ENCODE measurements around the gene LSS.
"Not testable (repeated sequence)": the region's sequence is repeated elsewhere in the genome, so short reads cannot be mapped to it uniquely, and the experiment has no call there.

Gene LSS

GRCh38 chr21:46226920-46227599 lies 1.5 kb downstream of the LSS start:
- Histone ChIP-seq H3K36me3 (ENCODE audit: control insufficient read depth in 1 of 2, insufficient read depth in 2 of 2, low read length in 2 of 2) (peaks cover 6 to 9% of the 10 kb centered on the region in 2 donors), H3K4me1 (ENCODE audit: control insufficient read depth in 1 of 2, insufficient read depth in 2 of 2, low read length in 2 of 2) (peaks cover 17 to 26% of the 10 kb centered on the region in 2 donors), H3K27ac (ENCODE audit: low read length) (no peak overlapping the region), H3K4me3 (ENCODE audit: low read depth in 1 of 2, low read length in 2 of 2) (peak overlapping the region; percentile 78 to 97), H3K27me3 (ENCODE audit: low read depth, low read length) (no peaks in the 10 kb centered on the region), H3K9me3 (ENCODE audit: control insufficient read depth in 1 of 2, low read length in 2 of 2) (no peaks in the 10 kb centered on the region)

DNA sequence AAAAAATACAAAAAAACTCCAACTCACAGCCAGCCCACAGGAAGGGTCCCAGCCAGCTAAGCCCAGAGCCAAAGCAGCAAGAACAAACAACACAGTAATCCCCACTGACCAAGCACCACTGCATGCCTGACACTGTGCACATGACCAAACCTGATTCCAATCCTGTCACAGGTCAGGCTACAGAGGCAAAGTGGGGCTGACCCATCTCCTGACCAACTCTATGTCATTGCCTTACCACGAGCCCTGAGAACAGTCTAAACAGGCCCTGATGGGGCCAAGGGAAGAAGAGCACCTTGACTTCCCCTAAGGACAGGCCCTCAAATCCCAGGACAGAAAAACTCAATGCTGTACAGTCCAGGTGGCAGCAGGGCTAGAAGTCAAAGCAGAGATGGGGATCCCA lies 2.4 kb downstream of the LSS start:
- Histone ChIP-seq H3K4me3 (ENCODE audit: low read depth in 1 of 2, low read length in 2 of 2) (no peak overlapping the region), H3K27ac (ENCODE audit: low read length) (no peak overlapping the region), H3K27me3 (ENCODE audit: low read depth, low read length) (no peaks in the 10 kb centered on the region), H3K4me1 (ENCODE audit: control insufficient read depth in 1 of 2, insufficient read depth in 2 of 2, low read length in 2 of 2) (peaks cover 17 to 26% of the 10 kb centered on the region in 2 donors), H3K36me3 (ENCODE audit: control insufficient read depth in 1 of 2, insufficient read depth in 2 of 2, low read length in 2 of 2) (peaks cover 10 to 17% of the 10 kb centered on the region in 2 donors), H3K9me3 (ENCODE audit: control insufficient read depth in 1 of 2, low read length in 2 of 2) (no peaks in the 10 kb centered on the region)

DNA sequence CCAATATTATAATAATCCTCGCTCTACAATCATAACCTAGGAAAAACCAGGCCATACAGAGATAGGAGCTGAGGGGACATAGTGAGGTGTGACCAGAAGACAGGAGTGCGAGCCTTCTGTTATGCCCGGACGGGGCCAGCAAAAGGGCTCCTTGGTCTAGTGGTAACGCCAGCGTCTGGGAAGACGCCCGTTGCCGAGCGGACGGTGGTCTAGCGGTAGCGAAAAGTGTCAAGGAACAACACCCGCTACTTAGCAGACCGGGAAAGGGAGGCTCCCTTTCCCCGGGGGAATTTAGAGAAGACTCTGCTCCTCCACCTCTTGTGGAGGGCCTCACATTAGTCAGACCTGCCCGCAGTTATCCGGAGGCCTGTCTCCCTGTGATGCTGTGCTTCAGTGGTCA lies 4.9 kb downstream of the LSS start:
- H3K27ac ChIP-seq (ENCODE audit: low read length); H3K9me3 ChIP-seq (ENCODE audit: control insufficient read depth in 1 of 2, low read length in 2 of 2); H3K27me3 ChIP-seq (ENCODE audit: low read depth, low read length); H3K4me3 ChIP-seq (ENCODE audit: low read depth in 1 of 2, low read length in 2 of 2): not testable (repeated sequence)
- H3K36me3 ChIP-seq (ENCODE audit: control insufficient read depth in 1 of 2, insufficient read depth in 2 of 2, low read length in 2 of 2), result peaks cover 19 to 34% of the 10 kb centered on the region in 2 donors
- peaks cover 17 to 21% of the 10 kb centered on the region in 2 donors for H3K4me1 ChIP-seq (ENCODE audit: control insufficient read depth in 1 of 2, insufficient read depth in 2 of 2, low read length in 2 of 2)

- H3K27ac ChIP-seq (ENCODE audit: low read length), result no peak overlapping the region
- peaks cover 17 to 20% of the 10 kb centered on the region in 2 donors for H3K4me1 ChIP-seq (ENCODE audit: control insufficient read depth in 1 of 2, insufficient read depth in 2 of 2, low read length in 2 of 2)
- H3K9me3 ChIP-seq (ENCODE audit: control insufficient read depth in 1 of 2, low read length in 2 of 2), result no peaks in the 10 kb centered on the region
- peaks cover 19 to 34% of the 10 kb centered on the region in 2 donors for H3K36me3 ChIP-seq (ENCODE audit: control insufficient read depth in 1 of 2, insufficient read depth in 2 of 2, low read length in 2 of 2)
- no peaks in the 10 kb centered on the region for H3K27me3 ChIP-seq (ENCODE audit: low read depth, low read length)
- H3K4me3 ChIP-seq (ENCODE audit: low read depth in 1 of 2, low read length in 2 of 2), result no peak overlapping the region
These were observed 5.4 kb downstream of the LSS start for GRCh38 chr21:46223217-46223616.

DNA sequence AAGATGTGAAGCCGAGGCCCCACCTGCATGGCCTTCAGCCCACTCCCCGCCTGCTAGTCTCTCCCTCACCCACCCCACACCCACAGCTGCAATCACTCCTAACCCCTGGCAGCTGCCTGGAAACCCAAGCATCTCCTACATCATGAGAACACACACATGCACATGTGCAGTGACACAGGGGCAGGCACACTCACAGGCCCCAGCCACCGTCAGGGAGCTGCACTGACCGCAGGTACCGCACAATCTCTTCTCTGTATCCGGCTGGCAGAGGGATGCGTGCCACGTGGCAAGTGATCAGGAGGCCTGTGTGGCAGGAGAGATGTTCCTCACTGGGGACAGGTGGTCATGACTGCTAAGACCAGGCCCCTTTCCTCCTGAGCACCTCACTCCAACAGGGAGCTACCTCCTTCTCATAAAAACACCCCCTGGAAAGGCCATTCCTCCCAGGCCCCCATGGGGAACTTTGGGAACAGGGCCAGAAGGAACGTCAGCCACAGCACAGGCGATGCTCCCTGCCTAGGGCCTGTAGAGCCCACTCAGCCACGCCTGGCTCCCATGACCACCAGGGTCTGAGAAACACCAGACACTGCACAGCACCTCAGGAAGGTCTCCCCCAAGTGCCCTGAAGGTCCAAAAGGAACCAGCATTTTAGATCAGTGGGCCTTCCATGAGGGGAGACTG lies 6.0 kb downstream of the LSS start:
- Histone ChIP-seq H3K9me3 (ENCODE audit: control insufficient read depth in 1 of 2, low read length in 2 of 2) (no peaks in the 10 kb centered on the region), H3K27ac (ENCODE audit: low read length) (no peak overlapping the region), H3K4me1 (ENCODE audit: control insufficient read depth in 1 of 2, insufficient read depth in 2 of 2, low read length in 2 of 2) (peaks cover 14% of the 10 kb centered on the region in 2 donors), H3K36me3 (ENCODE audit: control insufficient read depth in 1 of 2, insufficient read depth in 2 of 2, low read length in 2 of 2) (peaks cover 19 to 34% of the 10 kb centered on the region in 2 donors), H3K27me3 (ENCODE audit: low read depth, low read length) (no peaks in the 10 kb centered on the region), H3K4me3 (ENCODE audit: low read depth in 1 of 2, low read length in 2 of 2) (no peak overlapping the region)

- H3K4me3 ChIP-seq (ENCODE audit: low read depth in 1 of 2, low read length in 2 of 2), result no peak overlapping the region
- no peaks in the 10 kb centered on the region for H3K9me3 ChIP-seq (ENCODE audit: control insufficient read depth in 1 of 2, low read length in 2 of 2)
- H3K27me3 ChIP-seq (ENCODE audit: low read depth, low read length), result no peaks in the 10 kb centered on the region
- H3K27ac ChIP-seq (ENCODE audit: low read length), result no peak overlapping the region
- peaks cover 7% of the 10 kb centered on the region in 2 donors for H3K4me1 ChIP-seq (ENCODE audit: control insufficient read depth in 1 of 2, insufficient read depth in 2 of 2, low read length in 2 of 2)
- peaks cover 19 to 38% of the 10 kb centered on the region in 2 donors for H3K36me3 ChIP-seq (ENCODE audit: control insufficient read depth in 1 of 2, insufficient read depth in 2 of 2, low read length in 2 of 2)
These were observed 6.7 kb downstream of the LSS start for GRCh38 chr21:46221664-46222435.

DNA sequence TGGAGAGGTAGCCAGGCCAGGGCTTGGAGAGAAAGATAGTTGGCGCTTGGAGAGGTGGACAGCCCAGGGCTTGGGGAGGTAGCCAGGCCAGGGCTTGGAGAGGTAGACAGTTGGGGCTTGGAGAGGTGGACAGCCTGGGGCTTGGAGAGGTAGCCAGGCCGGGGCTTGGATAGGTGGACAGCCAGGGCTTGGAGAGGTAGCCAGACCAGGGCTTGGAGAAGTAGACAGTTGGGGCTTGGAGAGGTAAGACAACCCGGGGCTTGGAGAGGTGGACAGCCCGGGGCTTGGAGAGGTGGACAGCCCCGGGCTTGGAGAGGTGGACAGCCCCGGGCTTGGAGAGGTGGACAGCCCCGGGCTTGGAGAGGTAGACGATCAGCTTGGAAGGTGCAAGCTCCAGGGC lies 7.7 kb downstream of the LSS start:
- H3K27ac ChIP-seq (ENCODE audit: low read length), result no peak overlapping the region
- H3K9me3 ChIP-seq (ENCODE audit: control insufficient read depth in 1 of 2, low read length in 2 of 2), result no peaks in the 10 kb centered on the region
- no peak overlapping the region for H3K4me3 ChIP-seq (ENCODE audit: low read depth in 1 of 2, low read length in 2 of 2)
- no peaks in the 10 kb centered on the region for H3K27me3 ChIP-seq (ENCODE audit: low read depth, low read length)
- no peaks in the 10 kb centered on the region for H3K4me1 ChIP-seq (ENCODE audit: control insufficient read depth in 1 of 2, insufficient read depth in 2 of 2, low read length in 2 of 2)
- H3K36me3 ChIP-seq (ENCODE audit: control insufficient read depth in 1 of 2, insufficient read depth in 2 of 2, low read length in 2 of 2), result peaks cover 19 to 46% of the 10 kb centered on the region in 2 donors

- H3K27me3 ChIP-seq (ENCODE audit: low read depth, low read length), result no peaks in the 10 kb centered on the region
- H3K27ac ChIP-seq (ENCODE audit: low read length), result no peak overlapping the region
- H3K4me3 ChIP-seq (ENCODE audit: low read depth in 1 of 2, low read length in 2 of 2), result no peak overlapping the region
- H3K36me3 ChIP-seq (ENCODE audit: control insufficient read depth in 1 of 2, insufficient read depth in 2 of 2, low read length in 2 of 2), result peaks cover 19 to 51% of the 10 kb centered on the region in 2 donors
- H3K4me1 ChIP-seq (ENCODE audit: control insufficient read depth in 1 of 2, insufficient read depth in 2 of 2, low read length in 2 of 2), result no peaks in the 10 kb centered on the region
- H3K9me3 ChIP-seq (ENCODE audit: control insufficient read depth in 1 of 2, low read length in 2 of 2), result no peaks in the 10 kb centered on the region
These were observed 8.2 kb downstream of the LSS start for GRCh38 chr21:46220275-46220810.

GRCh38 chr21:46219591-46220239 lies 8.9 kb downstream of the LSS start:
- no peaks in the 10 kb centered on the region for H3K4me1 ChIP-seq (ENCODE audit: control insufficient read depth in 1 of 2, insufficient read depth in 2 of 2, low read length in 2 of 2)
- H3K27ac ChIP-seq (ENCODE audit: low read length), result no peak overlapping the region
- no peak overlapping the region for H3K4me3 ChIP-seq (ENCODE audit: low read depth in 1 of 2, low read length in 2 of 2)
- H3K27me3 ChIP-seq (ENCODE audit: low read depth, low read length), result no peaks in the 10 kb centered on the region
- peaks cover 19 to 51% of the 10 kb centered on the region in 2 donors for H3K36me3 ChIP-seq (ENCODE audit: control insufficient read depth in 1 of 2, insufficient read depth in 2 of 2, low read length in 2 of 2)
- no peaks in the 10 kb centered on the region for H3K9me3 ChIP-seq (ENCODE audit: control insufficient read depth in 1 of 2, low read length in 2 of 2)

- no peak overlapping the region for H3K4me3 ChIP-seq (ENCODE audit: low read depth in 1 of 2, low read length in 2 of 2)
- no peaks in the 10 kb centered on the region for H3K4me1 ChIP-seq (ENCODE audit: control insufficient read depth in 1 of 2, insufficient read depth in 2 of 2, low read length in 2 of 2)
- peaks cover 19 to 51% of the 10 kb centered on the region in 2 donors for H3K36me3 ChIP-seq (ENCODE audit: control insufficient read depth in 1 of 2, insufficient read depth in 2 of 2, low read length in 2 of 2)
- no peaks in the 10 kb centered on the region for H3K9me3 ChIP-seq (ENCODE audit: control insufficient read depth in 1 of 2, low read length in 2 of 2)
- no peaks in the 10 kb centered on the region for H3K27me3 ChIP-seq (ENCODE audit: low read depth, low read length)
- no peak overlapping the region for H3K27ac ChIP-seq (ENCODE audit: low read length)
These were observed 9.5 kb downstream of the LSS start for GRCh38 chr21:46218906-46219590.
